GM18951 (cell line): ENCODE data around the gene CRMP1.

ENCODE experiments used
- POLR2A ChIP-seq: IDR thresholded peaks from 4 replicates; pipeline ENCODE4 v1.6.1; 2011; ENCODE audit warnings: mild to moderate bottlenecking; ENCODE audit not compliant: insufficient read length, insufficient read depth; ENCODE audit errors: extremely low read depth
- in situ Hi-C: fragments of 300-500 bp; cut with MboI; formaldehyde crosslinking; loops from one replicate; pipeline ENCODE4 v1.12.0; 2022; ENCODE audit warnings: low sequenced_read_pairs, mixed read lengths, inconsistent platforms; ENCODE audit not compliant: unreplicated experiment

CRMP1 gene

DNA sequence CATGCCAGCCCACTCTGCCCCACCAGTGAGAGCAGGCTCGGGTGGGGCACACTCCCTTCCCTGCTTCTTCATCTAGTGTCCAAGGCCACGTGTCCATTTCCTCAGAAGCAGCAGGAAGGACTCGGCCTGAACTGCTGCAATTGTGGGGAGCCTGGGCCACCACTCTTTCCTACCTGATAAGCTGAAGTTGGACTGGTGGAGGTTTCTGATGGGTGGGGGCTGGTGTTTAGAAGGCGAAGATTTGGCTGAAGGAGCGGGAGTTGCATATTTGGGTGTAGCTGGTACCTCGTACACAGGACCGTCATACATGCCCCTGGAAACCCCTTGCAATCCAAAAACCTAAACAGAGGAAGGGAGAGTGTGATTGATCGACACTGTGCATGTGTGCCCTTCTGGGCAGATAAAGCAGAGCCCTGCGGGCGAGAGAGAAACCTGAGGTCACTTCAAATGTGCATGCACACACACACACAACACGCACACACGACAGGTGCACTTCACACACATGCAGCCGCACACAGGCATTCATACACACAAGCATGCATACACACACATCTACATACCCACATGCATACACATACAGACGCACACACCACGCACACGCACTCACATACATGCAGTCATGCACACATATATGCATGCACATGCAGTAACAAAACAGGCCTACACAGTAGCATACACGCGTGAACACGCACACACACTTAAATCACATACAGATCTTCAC lies 67.4 kb downstream of the CRMP1 start:
- in situ Hi-C loops = no loop called here
- no peak for TF ChIP-seq POLR2A

- in situ Hi-C loops = loop anchor here (25.0 kb wide), 1 partner anchor 812 kb away; the partner anchor contains the start of gene CYTL1
- TF ChIP-seq POLR2A = no peak
Measured at GRCh38 chr4:5824635-5825034, 68.3 kb downstream of the CRMP1 start.

- TF ChIP-seq POLR2A = no peak
- in situ Hi-C loops = loop anchor here (25.0 kb wide), 1 partner anchor 812 kb away; the partner anchor contains the start of gene CYTL1
Measured at GRCh38 chr4:5824227-5824626, 68.7 kb downstream of the CRMP1 start.

GRCh38 chr4:5823542-5824211 lies 69.2 kb downstream of the CRMP1 start:
- TF ChIP-seq POLR2A = no peak
- in situ Hi-C loops = loop anchor here (25.0 kb wide), 1 partner anchor 811 kb away; the partner anchor contains the start of gene CYTL1

- no peak for TF ChIP-seq POLR2A
- in situ Hi-C loops = loop anchor here (25.0 kb wide), 1 partner anchor 810 kb away; the partner anchor contains the start of gene CYTL1
Measured at GRCh38 chr4:5822619-5823018, 70.3 kb downstream of the CRMP1 start.

DNA sequence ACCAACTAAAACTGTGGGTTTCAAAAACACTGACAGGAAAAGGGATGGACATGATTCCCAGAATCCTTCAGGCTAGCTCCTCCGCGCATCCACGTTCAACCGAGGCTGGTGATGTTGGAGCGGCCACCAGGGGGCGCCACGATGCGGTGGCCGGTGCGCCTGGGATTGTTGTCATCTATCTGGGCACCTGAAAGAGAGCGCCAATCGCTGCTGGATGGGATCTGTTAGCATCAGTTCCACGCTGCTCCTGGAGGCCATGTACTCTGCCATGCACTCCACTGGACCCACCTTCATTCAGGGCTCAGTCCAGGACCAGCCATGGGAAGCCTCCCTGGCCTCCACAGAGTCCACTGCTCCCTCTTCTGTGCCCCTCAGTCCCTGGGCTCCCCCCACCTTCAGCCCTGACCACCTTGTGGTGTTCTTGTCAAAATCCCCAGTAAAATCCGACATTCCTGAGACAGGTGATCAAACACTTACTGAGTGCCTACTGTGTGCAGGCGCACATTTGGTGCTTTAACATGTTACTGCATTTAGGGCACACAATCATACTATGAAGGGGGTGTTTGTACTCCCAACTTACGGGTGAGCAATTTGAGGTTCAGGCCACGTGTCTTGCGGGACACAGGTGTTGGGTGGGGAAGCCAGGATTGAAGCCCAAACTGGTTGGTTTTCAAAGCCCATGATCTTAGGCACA lies 71.1 kb downstream of the CRMP1 start:
- TF ChIP-seq POLR2A = no peak
- in situ Hi-C loops = loop anchor here (25.0 kb wide), 1 partner anchor 810 kb away; the partner anchor contains the start of gene CYTL1

GRCh38 chr4:5816851-5817375 lies 76.0 kb downstream of the CRMP1 start:
- no peak for TF ChIP-seq POLR2A
- in situ Hi-C loops = loop anchor here (25.0 kb wide), 1 partner anchor 805 kb away; the partner anchor contains the start of gene CYTL1

DNA sequence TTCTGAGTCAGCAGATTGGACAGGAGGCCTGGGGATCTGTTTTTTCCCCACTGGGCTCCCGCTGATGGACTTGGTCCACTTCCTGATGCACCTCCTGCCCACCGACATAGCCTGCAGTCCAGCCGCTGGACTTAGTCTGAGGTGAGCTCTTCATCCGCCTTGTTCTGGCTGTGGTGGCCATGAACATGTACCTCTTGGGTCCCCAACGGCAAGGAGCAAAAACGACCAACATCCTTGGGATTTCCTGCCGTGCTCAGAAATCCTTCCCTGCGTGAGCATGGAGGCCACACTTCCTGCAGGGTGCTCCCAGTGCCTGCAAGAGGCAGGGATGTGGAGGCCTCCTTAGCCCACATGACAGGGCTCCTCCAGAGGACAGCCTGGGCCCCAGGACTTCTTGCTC lies 76.8 kb downstream of the CRMP1 start:
- in situ Hi-C loops = loop anchor here (25.0 kb wide), 1 partner anchor 804 kb away; the partner anchor contains the start of gene CYTL1
- TF ChIP-seq POLR2A = no peak

- in situ Hi-C loops = loop anchor here (25.0 kb wide), 1 partner anchor 803 kb away; the partner anchor contains the start of gene CYTL1
- TF ChIP-seq POLR2A = no peak
Measured at GRCh38 chr4:5815641-5816040, 77.2 kb downstream of the CRMP1 start.

DNA sequence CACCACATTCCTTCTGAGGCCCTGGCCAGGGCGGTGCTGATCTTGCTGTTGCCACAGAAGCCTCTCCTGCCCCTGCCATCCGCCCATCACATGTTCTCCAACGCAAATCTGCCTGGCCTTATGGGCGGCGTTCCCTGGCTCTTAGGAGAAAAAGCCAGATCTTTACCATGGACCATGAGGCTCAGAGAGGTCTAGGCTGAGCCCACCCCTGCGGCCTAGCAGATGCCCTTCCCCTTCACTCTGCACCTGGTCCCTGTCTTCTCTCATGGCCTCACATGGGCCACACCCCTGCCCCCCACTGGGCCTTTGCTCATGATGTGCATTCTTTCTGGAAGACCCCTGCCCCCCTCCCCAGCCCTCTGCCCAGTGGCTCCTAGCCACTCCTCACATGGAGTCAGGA lies 78.5 kb downstream of the CRMP1 start:
- in situ Hi-C loops = loop anchor here (25.0 kb wide), 1 partner anchor 802 kb away; the partner anchor contains the start of gene CYTL1
- no peak for TF ChIP-seq POLR2A

GRCh38 chr4:5813882-5814255 lies 79.0 kb downstream of the CRMP1 start:
- in situ Hi-C loops = loop anchor here (25.0 kb wide), 1 partner anchor 802 kb away; the partner anchor contains the start of gene CYTL1
- TF ChIP-seq POLR2A = no peak

DNA sequence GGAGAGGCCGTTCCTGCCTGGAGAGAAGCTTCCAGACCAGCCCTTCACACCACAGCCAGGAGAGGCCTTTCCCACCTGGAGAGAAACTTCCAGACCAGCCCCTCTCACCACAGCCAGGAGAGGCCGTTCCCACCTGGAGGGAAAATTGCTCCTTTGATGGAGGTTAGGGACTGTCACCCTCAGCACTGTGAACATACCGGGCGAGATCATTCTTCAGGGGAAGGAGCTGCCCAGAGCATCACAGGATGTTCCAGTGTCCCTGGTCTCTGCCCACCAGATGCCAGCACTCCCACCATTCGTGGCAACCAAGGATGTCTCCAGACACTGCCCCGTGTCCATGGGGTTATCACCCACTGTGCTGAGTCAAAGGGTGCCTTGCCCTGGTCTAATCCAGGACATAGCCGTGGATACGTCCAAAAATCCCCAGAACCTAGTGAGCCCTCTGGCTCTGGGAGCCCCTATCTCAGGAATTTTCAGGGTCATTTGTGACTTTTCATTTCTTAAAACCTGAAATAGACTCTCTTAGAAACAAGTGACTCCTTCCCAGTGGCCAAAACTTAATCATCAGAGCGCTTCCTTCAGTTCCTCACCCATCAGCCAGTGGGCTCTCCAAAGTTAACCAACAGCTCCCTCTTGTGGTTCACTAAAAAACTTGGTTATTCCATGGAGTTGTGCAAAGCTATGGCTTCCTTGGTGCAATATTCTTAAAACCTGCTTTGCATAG lies 80.2 kb downstream of the CRMP1 start:
- no peak for TF ChIP-seq POLR2A
- in situ Hi-C loops = loop anchor here (25.0 kb wide), 1 partner anchor 800 kb away; the partner anchor contains the start of gene CYTL1

GRCh38 chr4:5812057-5812456 lies 80.8 kb downstream of the CRMP1 start:
- in situ Hi-C loops = loop anchor here (25.0 kb wide), 1 partner anchor 800 kb away; the partner anchor contains the start of gene CYTL1
